ENCODE results near the gene FBXW8. TPM values are rescaled to one million over a fixed set of nuclear protein-coding genes. Genes with fewer than 3 reads are reported as not detected.

The FBXW8 gene
- total and polyA plus RNA-seq, 7 experiments from 2014 or later = 4.8 to 13.2 (median 11.7) TPM

DNA sequence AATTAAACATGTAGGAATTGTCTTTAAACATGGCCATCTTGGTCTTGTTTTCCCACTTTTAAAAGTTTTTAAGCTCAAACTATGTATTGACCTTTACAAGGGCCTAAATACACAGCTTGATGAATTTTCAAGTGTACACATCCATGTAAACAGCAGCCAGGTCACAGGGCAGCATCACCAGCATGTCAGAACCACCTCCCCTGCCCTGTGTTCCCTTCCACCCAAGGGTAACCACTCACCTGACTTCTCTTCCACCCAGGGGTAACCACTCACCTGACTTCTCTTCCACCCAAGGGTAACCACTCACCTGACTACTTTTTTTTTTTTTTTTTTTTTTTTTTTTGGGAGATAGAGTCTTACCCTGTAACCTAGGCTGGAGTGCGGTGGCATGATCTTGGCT is 4.6 kb downstream of the FBXW8 start:
- Mint-ChIP-seq H3K4me3 (no peak overlapping the region), H3K36me3 (peaks cover 4 to 46% (median 18%) of the 10 kb centered on the region in 5 donors), H3K4me1 (peaks cover 39 to 83% (median 71%) of the 10 kb centered on the region in 7 donors), H3K27me3 (peaks cover 0 to 2% (median 0%) of the 10 kb centered on the region in 5 donors), H3K9me3 (peaks cover 0 to 3% (median 0%) of the 10 kb centered on the region in 11 donors), H3K27ac (no peak overlapping the region)
- peaks cover 11 to 17% of the 10 kb centered on the region in 2 donors for H3K4me1 ChIP-seq (ENCODE audit: control insufficient read depth in 2 of 2, insufficient read depth in 2 of 2, low read length in 2 of 2)
- ATAC-seq (no peak), DNase-seq (no peak)
- no peaks in the 10 kb centered on the region for H3K36me3 ChIP-seq (ENCODE audit: control insufficient read depth in 2 of 3, insufficient read depth in 3 of 3, low read length in 3 of 3)
- ChIA-PET CTCF (no interaction called here), POLR2A (no interaction called here)
- H3K4me3 ChIP-seq (ENCODE audit: low read length) = no peak overlapping the region
- no peak overlapping the region for H3K27ac ChIP-seq (ENCODE audit: low read depth, low read length)
- H3K9me3 ChIP-seq (ENCODE audit: control insufficient read depth in 2 of 3, low read length in 3 of 3) = no peaks in the 10 kb centered on the region
- H3K27me3 ChIP-seq (ENCODE audit: control insufficient read depth in 2 of 2, insufficient read depth in 2 of 2, low read length in 2 of 2) = no peaks in the 10 kb centered on the region
- intact Hi-C loops (cut with micrococcal nuclease) = no loop called here

DNA sequence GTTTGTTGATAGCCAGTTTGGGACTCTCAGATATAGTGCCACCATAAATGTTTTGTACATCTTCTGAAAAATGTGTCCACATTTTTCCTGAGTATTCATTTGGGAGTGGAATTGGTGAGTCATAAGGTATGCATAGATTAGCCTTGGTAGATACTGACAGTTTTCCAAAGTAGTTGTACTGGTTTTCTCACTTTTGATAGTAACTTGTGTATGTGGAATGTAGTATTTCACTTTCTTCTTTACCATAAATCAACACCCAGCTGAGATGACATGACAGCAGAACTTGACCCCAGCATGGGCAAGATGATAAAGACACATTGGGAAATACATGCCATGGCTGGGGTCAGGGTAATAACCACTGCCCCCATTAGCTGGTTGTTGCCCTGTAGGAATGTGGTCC is 5.4 kb downstream of the FBXW8 start:
- no peak for ATAC-seq
- no peak overlapping the region for H3K27ac ChIP-seq (ENCODE audit: low read depth, low read length)
- no peak for DNase-seq
- H3K9me3 ChIP-seq (ENCODE audit: control insufficient read depth in 2 of 3, low read length in 3 of 3) = no peaks in the 10 kb centered on the region
- peaks cover 17 to 19% of the 10 kb centered on the region in 2 donors for H3K4me1 ChIP-seq (ENCODE audit: control insufficient read depth in 2 of 2, insufficient read depth in 2 of 2, low read length in 2 of 2)
- H3K4me3 Mint-ChIP-seq = no peak overlapping the region
- peaks cover 0 to 2% (median 0%) of the 10 kb centered on the region in 5 donors for H3K27me3 Mint-ChIP-seq
- ChIA-PET CTCF (no interaction called here), POLR2A (no interaction called here)
- peak overlapping the region in 1 of 9 donors; percentile 67 for H3K27ac Mint-ChIP-seq
- H3K4me3 ChIP-seq (ENCODE audit: low read length) = no peak overlapping the region
- H3K36me3 ChIP-seq (ENCODE audit: control insufficient read depth in 2 of 3, insufficient read depth in 3 of 3, low read length in 3 of 3) = no peaks in the 10 kb centered on the region
- intact Hi-C loops (cut with micrococcal nuclease) = no loop called here
- H3K4me1 Mint-ChIP-seq = peaks cover 42 to 86% (median 75%) of the 10 kb centered on the region in 7 donors
- peaks cover 0 to 3% (median 0%) of the 10 kb centered on the region in 11 donors for H3K9me3 Mint-ChIP-seq
- no peaks in the 10 kb centered on the region for H3K27me3 ChIP-seq (ENCODE audit: control insufficient read depth in 2 of 2, insufficient read depth in 2 of 2, low read length in 2 of 2)
- peaks cover 0 to 50% (median 18%) of the 10 kb centered on the region in 5 donors for H3K36me3 Mint-ChIP-seq

DNA sequence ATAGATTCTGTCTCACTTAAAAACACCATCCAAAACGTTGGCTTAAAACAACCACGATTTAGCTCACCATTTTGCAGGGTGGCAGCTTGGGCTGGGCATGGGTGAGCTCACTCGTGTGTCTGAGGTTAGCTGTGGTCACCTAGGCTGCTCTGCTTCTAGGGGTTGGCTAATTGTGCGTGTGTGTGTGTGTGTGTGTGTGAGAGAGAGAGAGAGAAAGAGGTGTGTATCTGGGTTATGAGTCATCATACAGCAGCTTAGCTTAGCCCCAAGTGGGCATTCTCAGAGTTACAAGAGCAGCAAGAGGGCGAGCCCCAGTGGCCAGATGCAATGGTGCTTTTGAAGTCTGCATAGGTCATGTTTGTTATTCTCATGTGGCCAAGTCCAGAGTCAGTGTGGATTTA is 6.0 kb downstream of the FBXW8 start:
- H3K36me3 ChIP-seq (ENCODE audit: control insufficient read depth in 2 of 3, insufficient read depth in 3 of 3, low read length in 3 of 3) = no peaks in the 10 kb centered on the region
- H3K4me3 ChIP-seq (ENCODE audit: low read length) = no peak overlapping the region
- Mint-ChIP-seq H3K4me3 (peak overlapping the region in 3 of 10 donors; percentile 19 to 33 (median 21)), H3K9me3 (peaks cover 0 to 3% (median 0%) of the 10 kb centered on the region in 11 donors), H3K36me3 (peaks cover 0 to 48% (median 18%) of the 10 kb centered on the region in 5 donors), H3K27me3 (peaks cover 0 to 2% (median 0%) of the 10 kb centered on the region in 5 donors), H3K27ac (peak overlapping the region in 1 of 9 donors; percentile 67), H3K4me1 (peaks cover 42 to 87% (median 76%) of the 10 kb centered on the region in 7 donors)
- intact Hi-C loops (cut with micrococcal nuclease) = no loop called here
- DNase-seq = no peak
- H3K27ac ChIP-seq (ENCODE audit: low read depth, low read length) = no peak overlapping the region
- H3K4me1 ChIP-seq (ENCODE audit: control insufficient read depth in 2 of 2, insufficient read depth in 2 of 2, low read length in 2 of 2) = peaks cover 13 to 21% of the 10 kb centered on the region in 2 donors
- H3K27me3 ChIP-seq (ENCODE audit: control insufficient read depth in 2 of 2, insufficient read depth in 2 of 2, low read length in 2 of 2) = no peaks in the 10 kb centered on the region
- ChIA-PET CTCF (no interaction called here), POLR2A (no interaction called here)
- ATAC-seq = peak; percentile 95
- no peaks in the 10 kb centered on the region for H3K9me3 ChIP-seq (ENCODE audit: control insufficient read depth in 2 of 3, low read length in 3 of 3)

DNA sequence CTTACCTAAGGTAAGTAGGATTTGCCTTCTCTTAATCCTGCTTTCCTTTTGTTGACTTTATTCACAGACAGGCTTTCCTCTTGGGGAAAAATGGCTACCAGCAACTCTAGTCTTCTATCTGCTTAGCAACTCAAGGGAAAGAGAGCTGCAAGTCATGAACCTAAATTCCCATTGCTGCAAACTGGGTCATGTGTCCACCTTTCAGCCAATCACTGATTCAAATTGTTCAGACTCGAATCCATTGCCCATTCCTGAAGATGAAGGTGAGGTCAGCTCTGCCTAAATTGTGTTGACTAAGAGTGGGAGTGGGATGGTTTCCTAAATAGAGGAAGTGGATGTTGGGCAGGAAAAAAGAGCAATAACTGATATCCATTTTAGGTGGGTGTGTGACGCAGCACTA is 7.7 kb downstream of the FBXW8 start:
- Mint-ChIP-seq H3K4me3 (no peak overlapping the region), H3K36me3 (peaks cover 0 to 43% (median 18%) of the 10 kb centered on the region in 5 donors), H3K27ac (peak overlapping the region in 1 of 9 donors; percentile 80), H3K4me1 (peaks cover 50 to 85% (median 73%) of the 10 kb centered on the region in 7 donors), H3K9me3 (peaks cover 0 to 3% (median 0%) of the 10 kb centered on the region in 11 donors), H3K27me3 (peaks cover 0 to 2% (median 0%) of the 10 kb centered on the region in 5 donors)
- CTCF ChIA-PET = no interaction called here
- POLR2A ChIA-PET = no interaction called here
- H3K4me1 ChIP-seq (ENCODE audit: control insufficient read depth in 2 of 2, insufficient read depth in 2 of 2, low read length in 2 of 2) = peaks cover 18 to 32% of the 10 kb centered on the region in 2 donors
- no peaks in the 10 kb centered on the region for H3K9me3 ChIP-seq (ENCODE audit: control insufficient read depth in 2 of 3, low read length in 3 of 3)
- H3K27me3 ChIP-seq (ENCODE audit: control insufficient read depth in 2 of 2, insufficient read depth in 2 of 2, low read length in 2 of 2) = no peaks in the 10 kb centered on the region
- no peak for ATAC-seq
- intact Hi-C loops (cut with micrococcal nuclease) = no loop called here
- no peak overlapping the region for H3K4me3 ChIP-seq (ENCODE audit: low read length)
- no peak overlapping the region for H3K27ac ChIP-seq (ENCODE audit: low read depth, low read length)
- DNase-seq = no peak
- no peaks in the 10 kb centered on the region for H3K36me3 ChIP-seq (ENCODE audit: control insufficient read depth in 2 of 3, insufficient read depth in 3 of 3, low read length in 3 of 3)

DNA sequence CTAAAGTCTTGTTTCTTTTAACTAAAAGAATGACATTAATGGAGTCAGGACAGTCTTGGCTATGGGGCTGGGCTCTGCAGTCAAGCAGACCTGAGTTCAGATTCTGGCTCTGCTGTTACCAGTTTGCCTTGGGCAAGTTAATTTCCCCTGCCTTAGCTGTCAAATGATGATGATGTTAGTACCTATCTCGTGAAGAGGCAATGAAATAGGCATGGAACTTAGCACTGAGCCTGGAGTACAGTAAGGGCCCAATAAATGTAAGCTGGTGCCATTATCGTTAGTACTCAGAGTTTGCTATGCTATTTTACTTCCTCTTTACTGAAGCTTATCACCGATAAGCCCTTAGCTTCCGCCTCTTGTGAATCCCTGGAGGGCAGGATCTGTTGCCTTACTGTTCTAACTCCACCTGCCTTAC is 8.5 kb downstream of the FBXW8 start:
- CTCF ChIA-PET = no interaction called here
- H3K27ac Mint-ChIP-seq = peak overlapping the region in 5 of 9 donors; percentile 40 to 63 (median 53)
- intact Hi-C loops (cut with micrococcal nuclease) = no loop called here

DNA sequence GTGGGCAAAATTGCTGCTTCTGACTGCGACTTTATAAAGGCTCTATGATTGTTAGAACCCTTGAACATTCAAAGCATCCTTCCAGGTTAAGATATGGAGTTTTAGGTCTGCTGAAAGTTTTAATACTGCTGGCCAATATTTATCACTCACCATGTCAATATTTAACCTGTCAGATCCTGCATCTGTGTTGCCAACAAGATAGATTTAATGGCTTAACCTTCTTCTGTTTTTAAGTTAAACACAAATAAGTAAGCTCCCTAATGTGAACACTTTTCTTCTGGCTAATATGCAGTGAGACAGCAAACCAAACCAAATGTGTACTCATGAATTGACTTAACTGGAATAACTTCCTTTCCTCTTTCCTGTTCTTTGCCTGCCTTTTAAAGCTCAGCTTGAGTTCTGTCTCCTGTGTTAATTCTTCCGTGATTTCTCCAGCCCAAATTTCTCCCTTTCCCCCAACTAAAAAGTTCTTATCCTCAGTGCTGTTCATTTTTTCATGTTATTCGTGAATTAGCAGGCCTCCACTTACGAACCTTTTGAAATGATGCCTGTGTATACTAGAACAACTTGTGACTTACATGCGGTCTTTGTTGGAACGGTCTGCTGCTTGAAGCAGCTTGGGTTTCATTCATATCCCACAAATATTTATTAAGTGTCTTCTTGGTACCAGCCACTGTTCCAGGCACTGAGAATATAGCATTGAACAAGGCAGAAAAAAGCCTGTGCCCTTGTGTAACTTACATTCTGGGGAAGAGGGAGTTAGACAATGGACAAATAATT is 9.1 kb downstream of the FBXW8 start:
- POLR2A ChIA-PET = interaction anchor here (0.6 kb wide), 1 partner anchor 19 kb away, joined by 3 read pairs; no protein-coding TSS in a partner anchor
- Histone ChIP-seq H3K4me1 (ENCODE audit: control insufficient read depth in 2 of 2, insufficient read depth in 2 of 2, low read length in 2 of 2) (peaks cover 26 to 44% of the 10 kb centered on the region in 2 donors), H3K27me3 (ENCODE audit: control insufficient read depth in 2 of 2, insufficient read depth in 2 of 2, low read length in 2 of 2) (no peaks in the 10 kb centered on the region), H3K36me3 (ENCODE audit: control insufficient read depth in 2 of 3, insufficient read depth in 3 of 3, low read length in 3 of 3) (no peaks in the 10 kb centered on the region), H3K4me3 (ENCODE audit: low read length) (no peak overlapping the region), H3K27ac (ENCODE audit: low read depth, low read length) (no peak overlapping the region), H3K9me3 (ENCODE audit: control insufficient read depth in 2 of 3, low read length in 3 of 3) (no peaks in the 10 kb centered on the region)
- ATAC-seq (no peak), DNase-seq (no peak)
- intact Hi-C loops (cut with micrococcal nuclease) = loop anchor here (5.0 to 10.0 kb wide), 4 partner anchors 183 to 1455 kb away; partner anchors contain the start of genes FBXO21 (in 1 of the 2), RNFT2 (in 1 of the 2), SPRING1 (in 1 of the 2) and SUDS3 (in 1 of the 2)
- Mint-ChIP-seq H3K9me3 (peaks cover 0 to 3% (median 0%) of the 10 kb centered on the region in 11 donors), H3K4me1 (peaks cover 60 to 91% (median 78%) of the 10 kb centered on the region in 7 donors), H3K27me3 (peaks cover 0 to 2% (median 0%) of the 10 kb centered on the region in 5 donors), H3K36me3 (peaks cover 0 to 43% (median 17%) of the 10 kb centered on the region in 5 donors), H3K27ac (peak overlapping the region in 6 of 9 donors; percentile 2 to 63 (median 52)), H3K4me3 (peak overlapping the region in 2 of 10 donors; percentile 17)
- CTCF ChIA-PET = interaction anchor here (1.0 kb wide), 1 partner anchor 210 kb away, joined by 3 read pairs; no protein-coding TSS in a partner anchor

More for the DNA sequence above, 8.5 kb downstream of the FBXW8 start:
- peaks cover 0 to 3% (median 0%) of the 10 kb centered on the region in 11 donors for H3K9me3 Mint-ChIP-seq
- Histone ChIP-seq H3K4me3 (ENCODE audit: low read length) (no peak overlapping the region), H3K4me1 (ENCODE audit: control insufficient read depth in 2 of 2, insufficient read depth in 2 of 2, low read length in 2 of 2) (peaks cover 22 to 38% of the 10 kb centered on the region in 2 donors), H3K27me3 (ENCODE audit: control insufficient read depth in 2 of 2, insufficient read depth in 2 of 2, low read length in 2 of 2) (no peaks in the 10 kb centered on the region), H3K27ac (ENCODE audit: low read depth, low read length) (no peak overlapping the region), H3K9me3 (ENCODE audit: control insufficient read depth in 2 of 3, low read length in 3 of 3) (no peaks in the 10 kb centered on the region), H3K36me3 (ENCODE audit: control insufficient read depth in 2 of 3, insufficient read depth in 3 of 3, low read length in 3 of 3) (no peaks in the 10 kb centered on the region)
- no peak for DNase-seq
- no peak for ATAC-seq
- H3K27me3 Mint-ChIP-seq = peaks cover 0 to 2% (median 0%) of the 10 kb centered on the region in 5 donors
- peaks cover 0 to 40% (median 18%) of the 10 kb centered on the region in 5 donors for H3K36me3 Mint-ChIP-seq
- POLR2A ChIA-PET = interaction anchor here (0.6 kb wide), 1 partner anchor 19 kb away, joined by 3 read pairs; no protein-coding TSS in a partner anchor
- H3K4me1 Mint-ChIP-seq = peaks cover 54 to 87% (median 73%) of the 10 kb centered on the region in 7 donors
- peak overlapping the region in 1 of 10 donors; percentile 17 for H3K4me3 Mint-ChIP-seq

Data from naive thymus-derived CD4-positive, alpha-beta T cell (primary cell).